ENCODE measurements around the gene GASK1B. TPM values are rescaled to one million over a fixed set of nuclear protein-coding genes. Genes with fewer than 3 reads are reported as not detected.

Gene GASK1B
- total RNA-seq, 1 donor from 2014 or later = 37.1 TPM

GRCh38 chr4:158202481-158202880 lies 29.7 kb upstream of the GASK1B start:
- H3K27ac Mint-ChIP-seq = no peak overlapping the region
- DNase-seq (ENCODE audit: extremely low spot score, unreplicated experiment) = no peak
- TF ChIP-seq, protein P1, sequence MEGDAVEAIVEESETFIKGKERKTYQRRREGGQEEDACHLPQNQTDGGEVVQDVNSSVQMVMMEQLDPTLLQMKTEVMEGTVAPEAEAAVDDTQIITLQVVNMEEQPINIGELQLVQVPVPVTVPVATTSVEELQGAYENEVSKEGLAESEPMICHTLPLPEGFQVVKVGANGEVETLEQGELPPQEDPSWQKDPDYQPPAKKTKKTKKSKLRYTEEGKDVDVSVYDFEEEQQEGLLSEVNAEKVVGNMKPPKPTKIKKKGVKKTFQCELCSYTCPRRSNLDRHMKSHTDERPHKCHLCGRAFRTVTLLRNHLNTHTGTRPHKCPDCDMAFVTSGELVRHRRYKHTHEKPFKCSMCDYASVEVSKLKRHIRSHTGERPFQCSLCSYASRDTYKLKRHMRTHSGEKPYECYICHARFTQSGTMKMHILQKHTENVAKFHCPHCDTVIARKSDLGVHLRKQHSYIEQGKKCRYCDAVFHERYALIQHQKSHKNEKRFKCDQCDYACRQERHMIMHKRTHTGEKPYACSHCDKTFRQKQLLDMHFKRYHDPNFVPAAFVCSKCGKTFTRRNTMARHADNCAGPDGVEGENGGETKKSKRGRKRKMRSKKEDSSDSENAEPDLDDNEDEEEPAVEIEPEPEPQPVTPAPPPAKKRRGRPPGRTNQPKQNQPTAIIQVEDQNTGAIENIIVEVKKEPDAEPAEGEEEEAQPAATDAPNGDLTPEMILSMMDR (conservative IDR thresholded peaks at IDR 0.05) = no peak
- H3K27me3 Mint-ChIP-seq = no peaks in the 10 kb centered on the region
- no peak overlapping the region for H3K4me3 Mint-ChIP-seq
- no peaks in the 10 kb centered on the region for H3K4me1 Mint-ChIP-seq (ENCODE audit: unreplicated experiment)
- peaks cover 3% of the 10 kb centered on the region for H3K36me3 Mint-ChIP-seq
- no peaks in the 10 kb centered on the region for H3K9me3 Mint-ChIP-seq

DNA sequence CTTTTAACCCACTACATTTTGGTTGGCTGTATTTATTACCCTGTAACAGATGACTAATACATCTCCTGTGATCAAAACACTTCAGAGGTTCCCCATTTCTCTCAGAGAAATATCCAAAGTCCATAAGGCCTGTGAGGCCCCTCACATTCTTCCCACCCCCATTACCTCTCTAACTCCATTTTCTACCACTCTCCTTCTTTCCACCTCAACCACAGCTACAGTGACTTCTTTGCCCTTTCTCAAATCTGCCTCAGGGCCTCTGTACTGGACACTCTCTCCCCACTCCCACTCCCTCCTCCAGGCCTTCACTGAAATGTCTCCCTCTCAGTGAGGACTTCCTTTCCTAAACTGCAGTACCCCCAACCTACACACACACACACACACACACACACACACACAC lies 29.1 kb upstream of the GASK1B start:
- TF ChIP-seq, protein P1 (conservative IDR thresholded peaks at IDR 0.05) = no peak
- Mint-ChIP-seq H3K27me3 (no peaks in the 10 kb centered on the region), H3K9me3 (no peaks in the 10 kb centered on the region), H3K4me1 (ENCODE audit: unreplicated experiment) (no peaks in the 10 kb centered on the region), H3K36me3 (peaks cover 3% of the 10 kb centered on the region), H3K27ac (no peak overlapping the region), H3K4me3 (no peak overlapping the region)
- no peak for DNase-seq (ENCODE audit: extremely low spot score, unreplicated experiment)

- Mint-ChIP-seq H3K27me3 (no peaks in the 10 kb centered on the region), H3K9me3 (no peaks in the 10 kb centered on the region), H3K4me1 (ENCODE audit: unreplicated experiment) (no peaks in the 10 kb centered on the region), H3K36me3 (peaks cover 3% of the 10 kb centered on the region), H3K27ac (no peak overlapping the region), H3K4me3 (no peak overlapping the region)
- no peak for DNase-seq (ENCODE audit: extremely low spot score, unreplicated experiment)
- TF ChIP-seq, protein P1 (conservative IDR thresholded peaks at IDR 0.05) = no peak
Measured at GRCh38 chr4:158201322-158201721, 28.5 kb upstream of the GASK1B start.

DNA sequence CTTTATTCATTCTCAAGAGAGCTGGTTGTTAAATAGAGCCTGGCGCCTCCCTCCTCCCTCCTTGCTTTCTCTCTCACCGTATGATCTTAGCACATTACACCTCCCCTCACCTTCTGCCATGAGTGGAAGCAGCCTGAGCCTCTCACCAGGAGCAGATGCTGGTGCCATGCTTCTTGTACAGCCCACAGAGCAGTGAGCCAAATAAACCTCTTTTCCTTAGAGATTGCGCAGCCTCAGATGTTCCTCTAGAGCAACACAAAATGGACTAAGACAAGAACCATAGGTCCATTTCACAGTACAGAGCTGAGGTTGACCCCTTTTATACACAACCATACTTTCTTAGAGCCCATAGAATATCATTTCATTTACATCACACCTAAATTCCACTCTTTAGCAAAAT lies 27.4 kb upstream of the GASK1B start:
- H3K27ac Mint-ChIP-seq = no peak overlapping the region
- DNase-seq (ENCODE audit: extremely low spot score, unreplicated experiment) = no peak
- no peak overlapping the region for H3K4me3 Mint-ChIP-seq

GRCh38 chr4:158197194-158197776 lies 24.5 kb upstream of the GASK1B start:
- H3K27me3 Mint-ChIP-seq = peaks cover 3% of the 10 kb centered on the region
- H3K4me3 Mint-ChIP-seq = no peak overlapping the region
- H3K27ac Mint-ChIP-seq = no peak overlapping the region
- no peak for DNase-seq (ENCODE audit: extremely low spot score, unreplicated experiment)
- peaks cover 3% of the 10 kb centered on the region for H3K4me1 Mint-ChIP-seq (ENCODE audit: unreplicated experiment)
- H3K9me3 Mint-ChIP-seq = peaks cover 4% of the 10 kb centered on the region
- H3K36me3 Mint-ChIP-seq = peaks cover 3% of the 10 kb centered on the region
- TF ChIP-seq, protein P1 (conservative IDR thresholded peaks at IDR 0.05) = no peak

More for the DNA sequence above, 27.4 kb upstream of the GASK1B start:
- TF ChIP-seq, protein P1 (conservative IDR thresholded peaks at IDR 0.05) = no peak
- H3K4me1 Mint-ChIP-seq (ENCODE audit: unreplicated experiment) = no peaks in the 10 kb centered on the region
- H3K9me3 Mint-ChIP-seq = no peaks in the 10 kb centered on the region
- H3K27me3 Mint-ChIP-seq = no peaks in the 10 kb centered on the region
- peaks cover 3% of the 10 kb centered on the region for H3K36me3 Mint-ChIP-seq

GRCh38 chr4:158195297-158195696 lies 22.5 kb upstream of the GASK1B start:
- H3K27ac Mint-ChIP-seq = no peak overlapping the region
- no peak overlapping the region for H3K4me3 Mint-ChIP-seq
- peaks cover 3% of the 10 kb centered on the region for H3K4me1 Mint-ChIP-seq (ENCODE audit: unreplicated experiment)

More at GRCh38 chr4:158195297-158195696, 22.5 kb upstream of the GASK1B start:
- H3K36me3 Mint-ChIP-seq = peaks cover 2% of the 10 kb centered on the region
- DNase-seq (ENCODE audit: extremely low spot score, unreplicated experiment) = no peak
- TF ChIP-seq, protein P1 (conservative IDR thresholded peaks at IDR 0.05) = no peak
- peaks cover 3% of the 10 kb centered on the region for H3K27me3 Mint-ChIP-seq
- H3K9me3 Mint-ChIP-seq = peaks cover 4% of the 10 kb centered on the region

Data from type B pancreatic cell (in vitro differentiated cells).